K562 (cell line): ENCODE data around the gene ZFYVE19. TPM values are rescaled to one million over a fixed set of nuclear protein-coding genes. Genes with fewer than 3 reads are reported as not detected.
A peak's percentile ranks its signal among the peaks of the same experiment; 100 is the strongest.

Experiments
- C11orf30 ChIP-seq: fragments of 450-650 bp; IDR thresholded peaks from 2 replicates; pipeline ENCODE4 v1.6.1; 2016; ENCODE audit warnings: low read depth, mild to moderate bottlenecking
- CCNT2 ChIP-seq: IDR thresholded peaks from 2 replicates; pipeline ENCODE4 v1.6.1; 2011; ENCODE audit warnings: borderline replicate concordance, low read depth, mild to moderate bottlenecking, moderate library complexity, mixed read lengths, low read length; ENCODE audit not compliant: insufficient read length; ENCODE audit errors: extremely low read depth
- EGR1 ChIP-seq: fragments of 450-650 bp; conservative IDR thresholded peaks from 2 replicates; pipeline ENCODE4 v1.6.1; 2017; ENCODE audit warnings: mild to moderate bottlenecking
- FOXJ2 ChIP-seq: fragments of 200-800 bp; sonication (Bioruptor generic); IDR thresholded peaks from 2 replicates; pipeline ENCODE4 v1.6.1; 2016; ENCODE audit warnings: missing genetic modification characterization, missing compliant biosample characterization
- GTF2A2 ChIP-seq: IDR thresholded peaks from 2 replicates; pipeline ENCODE4 v1.6.1; 2016; ENCODE audit warnings: mild to moderate bottlenecking, missing genetic modification characterization, missing compliant biosample characterization
- JUND ChIP-seq, 2 experiments: IDR thresholded peaks; 2 replicates in 1 of 2; 3 replicates in 1 of 2; pipeline ENCODE4 v1.6.1; 2011; ENCODE audit warnings: borderline replicate concordance in 2 of 2, low read depth in 2 of 2, low read length in 2 of 2, improper control_type of control experiment in 1 of 2, missing biosample characterization in 1 of 2, missing genetic modification characterization in 1 of 2, missing genetic modification reagents in 1 of 2
- KLF6 ChIP-seq: fragments of 250-450 bp; sonication (Bioruptor Pico); IDR thresholded peaks from 2 replicates; pipeline ENCODE4 v1.4.0; 2020; ENCODE audit warnings: mild to moderate bottlenecking, moderate library complexity, borderline replicate concordance
- MAFG ChIP-seq: fragments of 450-650 bp; conservative IDR thresholded peaks from 2 replicates; pipeline ENCODE4 v1.6.1; 2016; ENCODE audit warnings: missing genetic modification characterization, missing compliant biosample characterization
- MAFK ChIP-seq: IDR thresholded peaks from 2 replicates; pipeline ENCODE4 v1.6.1; 2011; ENCODE audit warnings: low read length, improper control_type of control experiment
- MCM5 ChIP-seq: fragments of 450-650 bp; IDR thresholded peaks from 2 replicates; pipeline ENCODE4 v1.6.1; 2016; ENCODE audit warnings: low read depth
- NFE2 ChIP-seq: IDR thresholded peaks from 2 replicates; pipeline ENCODE4 v1.6.1; 2014; ENCODE audit warnings: antibody characterized with exemption, low read depth
- NR2C2 ChIP-seq, 2 experiments: fragments of 200-800 bp in 1 of 2; sonication (Bioruptor generic) in 1 of 2; sonication (generic) in 1 of 2; formaldehyde crosslinking in 1 of 2; IDR thresholded peaks; 2 replicates each; pipeline versions ENCODE4 v1.6.1 to v1.8.0; 2016 to 2022; ENCODE audit warnings: mild to moderate bottlenecking in 1 of 2, missing compliant biosample characterization in 1 of 2, missing genetic modification characterization in 1 of 2, missing genetic modification reagents in 1 of 2
- NR4A1 ChIP-seq, 2 experiments: fragments of 250-450 bp in 1 of 2; fragments of 450-650 bp in 1 of 2; sonication (Bioruptor Pico) in 1 of 2; IDR thresholded peaks; 2 replicates each; pipeline versions ENCODE4 v1.4.0 to v1.6.1; 2016 to 2020; ENCODE audit warnings: mild to moderate bottlenecking in 2 of 2, missing compliant biosample characterization in 1 of 2, missing genetic modification characterization in 1 of 2, moderate library complexity in 1 of 2
- POLR2B ChIP-seq: fragments of 450-650 bp; IDR thresholded peaks from 2 replicates; pipeline ENCODE4 v1.6.1; 2018; ENCODE audit warnings: low read depth; ENCODE audit not compliant: partially characterized antibody
- PRMT5 ChIP-seq: sonication (generic); formaldehyde crosslinking; IDR thresholded peaks from 2 replicates; pipeline ENCODE4 v1.5.0; 2020; ENCODE audit warnings: missing genetic modification reagents
- PTRF ChIP-seq: fragments of 450-650 bp; IDR thresholded peaks from 2 replicates; pipeline ENCODE4 v1.6.1; 2016; ENCODE audit warnings: mild to moderate bottlenecking, missing genetic modification characterization, missing compliant biosample characterization
- SAP30 ChIP-seq: fragments of 200-600 bp; sonication (generic); IDR thresholded peaks from 2 replicates; pipeline ENCODE4 v1.6.1; 2012; ENCODE audit warnings: borderline replicate concordance, low read depth, mild to moderate bottlenecking, moderate library complexity, low read length, control low read depth, inconsistent platforms; ENCODE audit not compliant: insufficient read depth, poor library complexity, severe bottlenecking
- SMC3 ChIP-seq: conservative IDR thresholded peaks from 2 replicates; pipeline ENCODE4 v1.6.1; 2011; ENCODE audit warnings: low read depth, low read length, improper control_type of control experiment; ENCODE audit not compliant: insufficient read depth
- STAT5A ChIP-seq: IDR thresholded peaks from 2 replicates; pipeline ENCODE4 v1.6.1; 2012; ENCODE audit warnings: low read length, inconsistent platforms, borderline replicate concordance
- STAT5B ChIP-seq: fragments of 250-450 bp; sonication (Bioruptor Pico); IDR thresholded peaks from 2 replicates; pipeline ENCODE4 v1.8.0; 2021; ENCODE audit warnings: mild to moderate bottlenecking, inconsistent platforms
- ZNF134 ChIP-seq: fragments of 250-450 bp; sonication (Bioruptor Pico); conservative IDR thresholded peaks from 2 replicates; pipeline ENCODE4 v1.4.0; 2020
- ZNF316 ChIP-seq: fragments of 450-650 bp; IDR thresholded peaks from 2 replicates; pipeline ENCODE4 v1.6.1; 2016
- ZNF785 ChIP-seq: fragments of 250-450 bp; sonication (Bioruptor Pico); IDR thresholded peaks from 2 replicates; pipeline ENCODE4 v1.4.0; 2020; ENCODE audit warnings: mild to moderate bottlenecking
- polyA plus RNA-seq, 8 experiments: library from polyadenylated mRNA; depleted of rRNA in 4 of 8; stranded (reverse) in 5 of 8; unstranded in 3 of 8; fragments of >200 nt; fragmentation: Nextera tagmentation in 2 of 8; fragmentation: Illumina TruSeq in 1 of 8; extraction: Ambion mirVana in 2 of 8; extraction: Trizol in 1 of 8; gene quantifications; 2 replicates each; pipeline versions ENCODE4 v1.2.1 to v1.2.3, GENCODE V29; 2011 to 2014; ENCODE audit warnings: inconsistent platforms in 1 of 8, missing spikeins in 1 of 8
- total RNA-seq, 7 experiments: library from RNA; depleted of rRNA in 6 of 7; stranded (reverse); fragments of >200 nt in 6 of 7; fragmentation: Illumina TruSeq in 2 of 7; extraction: Trizol in 2 of 7; gene quantifications; 2 replicates each; pipeline versions ENCODE4 v1.2.1 to v1.2.3, GENCODE V29; 2011 to 2021; ENCODE audit warnings: low replicate concordance in 1 of 7
- TF ChIP-seq, protein P1 (sequence below): sonication (generic); formaldehyde crosslinking; IDR thresholded peaks from 2 replicates; pipeline ENCODE4 v1.8.0; 2022; ENCODE audit warnings: mild to moderate bottlenecking, low read depth, missing genetic modification reagents
- TF ChIP-seq, protein P2 (sequence below): fragments of 250-450 bp; sonication (Bioruptor Pico); IDR thresholded peaks from 2 replicates; pipeline ENCODE4 v1.4.0; 2020; ENCODE audit warnings: mild to moderate bottlenecking, moderate library complexity

ZFYVE19 gene
- total and polyA plus RNA-seq, 9 of the 15 experiments (the other 6 are each of a cell fraction or from before 2014, with no cell fraction given): 1.5 to 36.8 (median 19.9) TPM

DNA sequence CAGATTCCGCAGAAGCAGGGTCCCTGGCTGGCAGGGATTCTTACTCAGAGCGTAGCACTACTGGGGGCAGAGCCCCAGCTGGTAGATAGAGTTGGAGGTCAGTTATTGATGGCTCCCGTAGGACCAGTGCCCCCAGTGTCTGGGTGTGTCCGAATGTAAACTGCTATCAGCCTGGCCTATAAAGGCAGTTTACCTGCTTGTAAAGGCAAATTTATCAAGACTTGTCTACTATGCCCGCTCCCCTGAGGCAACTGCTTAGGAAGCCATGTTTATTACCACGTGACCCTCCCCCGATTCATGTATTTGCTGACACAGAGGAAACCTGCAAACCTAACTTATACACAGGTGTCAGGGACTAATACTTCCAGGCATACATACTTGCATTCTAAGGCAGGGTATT is 22.2 kb downstream of the ZFYVE19 start (continued):
- TF ChIP-seq, protein P1, sequence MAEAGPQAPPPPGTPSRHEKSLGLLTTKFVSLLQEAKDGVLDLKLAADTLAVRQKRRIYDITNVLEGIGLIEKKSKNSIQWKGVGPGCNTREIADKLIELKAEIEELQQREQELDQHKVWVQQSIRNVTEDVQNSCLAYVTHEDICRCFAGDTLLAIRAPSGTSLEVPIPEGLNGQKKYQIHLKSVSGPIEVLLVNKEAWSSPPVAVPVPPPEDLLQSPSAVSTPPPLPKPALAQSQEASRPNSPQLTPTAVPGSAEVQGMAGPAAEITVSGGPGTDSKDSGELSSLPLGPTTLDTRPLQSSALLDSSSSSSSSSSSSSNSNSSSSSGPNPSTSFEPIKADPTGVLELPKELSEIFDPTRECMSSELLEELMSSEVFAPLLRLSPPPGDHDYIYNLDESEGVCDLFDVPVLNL (CRISPR knock-in tag): no peak
- TF ChIP-seq ZNF785 (CRISPR knock-in tag): no peak
- TF ChIP-seq JUND (IDR thresholded peaks at IDR 0.05; ENCODE audit: borderline replicate concordance, low read depth, low read length): no peak
- no peak for TF ChIP-seq JUND (tag; IDR thresholded peaks at IDR 0.05; ENCODE audit: borderline replicate concordance, low read depth, low read length)
- TF ChIP-seq C11orf30: peak; percentile 83
- TF ChIP-seq PTRF (tag): 0 out of 2 replicates have a peak, but pooled peaks have one; percentile 10
- TF ChIP-seq PRMT5 (CRISPR knock-in tag): no peak
- no peak for TF ChIP-seq SMC3
- TF ChIP-seq MAFG (tag): peak; percentile 75
- TF ChIP-seq ZNF316: peak; percentile 91
- no peak for TF ChIP-seq NR2C2 (CRISPR knock-in tag; IDR thresholded peaks at IDR 0.05)
- TF ChIP-seq NR2C2 (tag; IDR thresholded peaks at IDR 0.05): no peak
- TF ChIP-seq KLF6 (CRISPR knock-in tag): no peak
- TF ChIP-seq ZNF134 (CRISPR knock-in tag): no peak
- TF ChIP-seq CCNT2: no peak
- 0 out of 2 replicates have a peak, but pooled peaks have one; percentile 48 for TF ChIP-seq MAFK
- TF ChIP-seq, protein P2, sequence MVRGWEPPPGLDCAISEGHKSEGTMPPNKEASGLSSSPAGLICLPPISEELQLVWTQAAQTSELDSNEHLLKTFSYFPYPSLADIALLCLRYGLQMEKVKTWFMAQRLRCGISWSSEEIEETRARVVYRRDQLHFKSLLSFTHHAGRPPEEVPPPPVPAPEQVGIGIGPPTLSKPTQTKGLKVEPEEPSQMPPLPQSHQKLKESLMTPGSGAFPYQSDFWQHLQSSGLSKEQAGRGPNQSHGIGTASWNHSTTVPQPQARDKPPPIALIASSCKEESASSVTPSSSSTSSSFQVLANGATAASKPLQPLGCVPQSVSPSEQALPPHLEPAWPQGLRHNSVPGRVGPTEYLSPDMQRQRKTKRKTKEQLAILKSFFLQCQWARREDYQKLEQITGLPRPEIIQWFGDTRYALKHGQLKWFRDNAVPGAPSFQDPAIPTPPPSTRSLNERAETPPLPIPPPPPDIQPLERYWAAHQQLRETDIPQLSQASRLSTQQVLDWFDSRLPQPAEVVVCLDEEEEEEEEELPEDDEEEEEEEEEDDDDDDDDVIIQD (CRISPR knock-in tag): no peak
- TF ChIP-seq POLR2B: no peak
- no peak for TF ChIP-seq STAT5B
- no peak for TF ChIP-seq NR4A1 (CRISPR knock-in tag; IDR thresholded peaks at IDR 0.05)
- TF ChIP-seq NR4A1 (tag; IDR thresholded peaks at IDR 0.05): 0 out of 2 replicates have a peak, but pooled peaks have one; percentile 35
- TF ChIP-seq NFE2: no peak
- TF ChIP-seq SAP30: no peak
- TF ChIP-seq FOXJ2 (tag): no peak
- TF ChIP-seq EGR1: no peak
- TF ChIP-seq MCM5: no peak
- no peak for TF ChIP-seq GTF2A2
- no peak for TF ChIP-seq STAT5A
